ENCODE results near the gene IFI27. TPM values are rescaled to one million over a fixed set of nuclear protein-coding genes. Genes with fewer than 3 reads are reported as not detected.

The IFI27 gene
- total RNA-seq, 2 experiments from 2014 or later = 0.63 to 1.5 TPM

GRCh38 chr14:94136575-94137331 is 26.2 kb downstream of the IFI27 start:
- H3K27ac ChIP-seq (ENCODE audit: low read depth, low read length, poor library complexity, severe bottlenecking) = no peak overlapping the region
- H2AFZ ChIP-seq (ENCODE audit: low read length) = peak overlapping the region; percentile 54
- H3K4me1 ChIP-seq (ENCODE audit: insufficient read depth, low read length, poor library complexity, severe bottlenecking) = no peaks in the 10 kb centered on the region
- intact Hi-C loops (cut with micrococcal nuclease; ENCODE audit: unreplicated experiment) = loop anchor here (1.0 to 10.0 kb wide), 4 partner anchors 44 to 202 kb away; partner anchors contain the start of genes DDX24 and IFI27L1
- POLR2A ChIA-PET = interaction anchor here (1.1 to 1.2 kb wide), 3 partner anchors 33 to 55 kb away, joined by 3 to 6 read pairs (median 4); partner anchors contain the start of genes DDX24 and IFI27L1
- CTCF ChIA-PET (ENCODE audit: unreplicated experiment) = interaction anchor here (0.8 to 1.6 kb wide), 7 partner anchors 14 to 100 kb away, joined by 3 to 11 read pairs (median 4); partner anchors contain the start of gene PPP4R4
- no peaks in the 10 kb centered on the region for H4K20me1 ChIP-seq (ENCODE audit: insufficient read depth, low read length)
- no peaks in the 10 kb centered on the region for H3K79me2 ChIP-seq (ENCODE audit: insufficient read depth, low read depth, low read length)
- peak; percentile 81 for DNase-seq (ENCODE audit: low spot score)
- no peaks in the 10 kb centered on the region for H3K9me2 ChIP-seq (ENCODE audit: insufficient read depth, low read length)
- H3K36me3 ChIP-seq (ENCODE audit: insufficient read depth, low read length) = no peaks in the 10 kb centered on the region
- TF ChIP-seq EZH2phosphoT487 (IDR thresholded peaks at IDR 0.05; ENCODE audit: borderline replicate concordance, low read depth, low read length) = no peak
- TF ChIP-seq, protein P1, sequence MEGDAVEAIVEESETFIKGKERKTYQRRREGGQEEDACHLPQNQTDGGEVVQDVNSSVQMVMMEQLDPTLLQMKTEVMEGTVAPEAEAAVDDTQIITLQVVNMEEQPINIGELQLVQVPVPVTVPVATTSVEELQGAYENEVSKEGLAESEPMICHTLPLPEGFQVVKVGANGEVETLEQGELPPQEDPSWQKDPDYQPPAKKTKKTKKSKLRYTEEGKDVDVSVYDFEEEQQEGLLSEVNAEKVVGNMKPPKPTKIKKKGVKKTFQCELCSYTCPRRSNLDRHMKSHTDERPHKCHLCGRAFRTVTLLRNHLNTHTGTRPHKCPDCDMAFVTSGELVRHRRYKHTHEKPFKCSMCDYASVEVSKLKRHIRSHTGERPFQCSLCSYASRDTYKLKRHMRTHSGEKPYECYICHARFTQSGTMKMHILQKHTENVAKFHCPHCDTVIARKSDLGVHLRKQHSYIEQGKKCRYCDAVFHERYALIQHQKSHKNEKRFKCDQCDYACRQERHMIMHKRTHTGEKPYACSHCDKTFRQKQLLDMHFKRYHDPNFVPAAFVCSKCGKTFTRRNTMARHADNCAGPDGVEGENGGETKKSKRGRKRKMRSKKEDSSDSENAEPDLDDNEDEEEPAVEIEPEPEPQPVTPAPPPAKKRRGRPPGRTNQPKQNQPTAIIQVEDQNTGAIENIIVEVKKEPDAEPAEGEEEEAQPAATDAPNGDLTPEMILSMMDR (conservative IDR thresholded peaks at IDR 0.05; ENCODE audit: low read length) = peak; percentile 96
- peaks cover 7% of the 10 kb centered on the region; the same call in 1 of the 2 replicates for H3K9me3 ChIP-seq (ENCODE audit: low read length)
- H3K4me3 ChIP-seq (ENCODE audit: low read depth, low read length, poor library complexity, severe bottlenecking) = no peak overlapping the region
- H3K4me2 ChIP-seq (ENCODE audit: low read length) = peak overlapping the region; percentile 25; the same call in 1 of the 2 replicates
- BruUV-seq (replicated peaks) = no TSS peak

DNA sequence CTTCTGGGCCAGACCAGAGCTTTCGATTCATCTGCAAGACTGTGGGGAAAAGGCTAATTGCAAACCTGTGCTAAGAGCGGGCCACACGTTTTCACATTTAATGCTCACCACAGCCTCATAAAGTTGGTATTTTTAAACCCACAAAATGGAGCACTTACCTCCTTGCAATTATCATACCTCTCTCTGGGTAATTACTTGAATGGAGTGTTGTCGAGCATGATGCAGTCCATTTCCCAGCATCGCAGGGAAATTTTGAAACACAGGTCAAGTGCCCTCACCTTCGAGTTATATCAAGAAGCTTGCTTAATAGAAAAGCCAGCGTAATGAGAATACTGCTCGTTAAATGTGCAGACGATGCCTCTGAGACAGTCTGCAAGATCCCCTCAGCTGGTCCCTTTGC is 27.7 kb downstream of the IFI27 start:
- no peak overlapping the region for H3K4me3 ChIP-seq (ENCODE audit: low read depth, low read length, poor library complexity, severe bottlenecking)
- no peaks in the 10 kb centered on the region for H3K4me1 ChIP-seq (ENCODE audit: insufficient read depth, low read length, poor library complexity, severe bottlenecking)
- H4K20me1 ChIP-seq (ENCODE audit: insufficient read depth, low read length) = no peaks in the 10 kb centered on the region
- CTCF ChIA-PET (ENCODE audit: unreplicated experiment) = interaction anchor here (0.7 to 1.0 kb wide), 2 partner anchors 9 to 102 kb away, joined by 3 read pairs; partner anchors contain the start of gene IFI27L2
- H2AFZ ChIP-seq (ENCODE audit: low read length) = no peak overlapping the region
- POLR2A ChIA-PET = interaction anchor here (0.6 kb wide), 1 partner anchor 483 kb away, joined by 3 read pairs; no protein-coding TSS in a partner anchor
- no TSS peak for BruUV-seq (replicated peaks)
- H3K4me2 ChIP-seq (ENCODE audit: low read length) = no peak overlapping the region
- intact Hi-C loops (cut with micrococcal nuclease; ENCODE audit: unreplicated experiment) = loop anchor here (10.0 kb wide), 1 partner anchor 203 kb away; no protein-coding TSS in a partner anchor
- DNase-seq (ENCODE audit: low spot score) = no peak
- H3K36me3 ChIP-seq (ENCODE audit: insufficient read depth, low read length) = no peaks in the 10 kb centered on the region
- peaks cover 7% of the 10 kb centered on the region; the same call in 1 of the 2 replicates for H3K9me3 ChIP-seq (ENCODE audit: low read length)
- H3K27ac ChIP-seq (ENCODE audit: low read depth, low read length, poor library complexity, severe bottlenecking) = no peak overlapping the region
- H3K9me2 ChIP-seq (ENCODE audit: insufficient read depth, low read length) = no peaks in the 10 kb centered on the region
- TF ChIP-seq, protein P1 (conservative IDR thresholded peaks at IDR 0.05; ENCODE audit: low read length) = no peak
- no peak for TF ChIP-seq EZH2phosphoT487 (IDR thresholded peaks at IDR 0.05; ENCODE audit: borderline replicate concordance, low read depth, low read length)
- no peaks in the 10 kb centered on the region for H3K79me2 ChIP-seq (ENCODE audit: insufficient read depth, low read depth, low read length)
